ENCODE data around the gene MYO1D.
"Not testable (repeated sequence)": the region's sequence is repeated elsewhere in the genome, so short reads cannot be mapped to it uniquely, and the experiment has no call there.

The MYO1D gene

DNA sequence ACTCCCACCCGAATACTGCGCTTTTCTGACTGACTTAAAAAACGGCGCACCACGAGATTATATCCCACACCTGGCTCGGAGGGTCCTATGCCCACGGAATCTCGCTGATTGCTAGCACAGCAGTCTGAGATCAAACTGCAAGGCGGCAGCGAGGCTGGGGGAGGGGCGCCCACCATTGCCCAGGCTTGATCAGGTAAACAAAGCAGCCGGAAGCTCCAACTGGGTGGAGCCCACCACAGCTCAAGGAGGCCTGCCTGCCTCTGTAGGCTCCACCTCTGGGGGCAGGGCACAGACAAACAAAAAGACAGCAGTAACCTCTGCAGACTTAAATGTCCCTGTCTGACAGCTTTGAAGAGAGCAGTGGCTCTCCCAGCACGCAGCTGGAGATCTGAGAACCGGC, 10.5 kb upstream of the MYO1D start:
- not testable (repeated sequence) for DNase-seq

DNA sequence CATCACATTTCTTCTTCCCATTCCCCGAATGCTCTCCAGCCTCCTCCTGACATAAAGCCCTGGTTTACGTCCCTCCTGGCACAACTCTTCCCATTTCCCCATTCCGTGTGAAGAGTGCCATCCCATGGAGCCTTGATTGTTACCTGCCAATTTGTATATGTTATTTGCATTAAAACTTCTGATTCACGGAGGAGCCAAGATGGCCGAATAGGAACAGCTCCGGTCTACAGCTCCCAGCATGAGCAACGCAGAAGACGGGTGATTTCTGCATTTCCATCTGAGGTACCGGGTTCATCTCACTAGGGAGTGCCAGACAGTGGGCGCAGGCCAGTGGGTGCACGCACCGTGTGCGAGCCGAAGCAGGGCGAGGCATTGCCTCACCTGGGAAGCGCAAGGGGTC, 10.0 kb upstream of the MYO1D start:
- not testable (repeated sequence) for DNase-seq

DNA sequence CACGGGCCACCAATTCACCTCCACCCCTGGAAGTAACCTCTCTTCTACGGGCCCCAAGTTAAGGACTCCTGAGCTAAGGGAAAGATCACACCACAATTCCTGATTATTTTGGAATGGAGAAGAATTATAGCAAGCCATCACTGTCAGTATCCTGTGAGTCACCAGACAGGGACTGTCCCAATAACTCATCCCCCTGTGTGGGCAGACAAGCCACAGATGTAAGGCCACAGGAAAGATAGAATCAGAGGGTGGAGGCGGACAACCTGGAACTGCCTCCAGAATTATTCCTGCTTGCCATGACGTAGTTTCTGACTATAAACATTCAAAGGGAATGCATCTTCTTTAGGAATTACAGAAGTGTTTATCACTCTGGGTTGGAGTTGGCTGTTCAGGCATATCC, 5.8 kb upstream of the MYO1D start:
- DNase-seq: no peak

DNA sequence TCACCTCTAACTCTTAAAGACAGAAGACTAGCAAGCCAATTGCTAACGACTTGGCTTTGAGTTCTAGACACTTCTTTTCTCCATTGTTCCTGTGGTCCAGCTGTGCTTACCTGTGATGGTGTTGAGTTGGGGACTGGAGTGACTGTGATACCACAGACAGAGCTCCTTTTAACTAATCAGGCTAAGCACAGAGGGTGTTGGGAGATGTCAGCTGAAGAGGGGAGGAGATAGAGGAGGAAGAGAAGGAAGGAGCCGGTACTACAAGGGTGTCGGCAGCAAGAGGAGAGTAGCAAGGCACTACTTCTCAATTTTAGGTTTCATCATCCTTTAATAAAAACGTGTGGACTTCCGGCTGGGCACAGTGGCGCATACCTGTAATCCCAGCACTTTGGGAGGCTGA, 5.1 kb upstream of the MYO1D start:
- DNase-seq: no peak

DNA sequence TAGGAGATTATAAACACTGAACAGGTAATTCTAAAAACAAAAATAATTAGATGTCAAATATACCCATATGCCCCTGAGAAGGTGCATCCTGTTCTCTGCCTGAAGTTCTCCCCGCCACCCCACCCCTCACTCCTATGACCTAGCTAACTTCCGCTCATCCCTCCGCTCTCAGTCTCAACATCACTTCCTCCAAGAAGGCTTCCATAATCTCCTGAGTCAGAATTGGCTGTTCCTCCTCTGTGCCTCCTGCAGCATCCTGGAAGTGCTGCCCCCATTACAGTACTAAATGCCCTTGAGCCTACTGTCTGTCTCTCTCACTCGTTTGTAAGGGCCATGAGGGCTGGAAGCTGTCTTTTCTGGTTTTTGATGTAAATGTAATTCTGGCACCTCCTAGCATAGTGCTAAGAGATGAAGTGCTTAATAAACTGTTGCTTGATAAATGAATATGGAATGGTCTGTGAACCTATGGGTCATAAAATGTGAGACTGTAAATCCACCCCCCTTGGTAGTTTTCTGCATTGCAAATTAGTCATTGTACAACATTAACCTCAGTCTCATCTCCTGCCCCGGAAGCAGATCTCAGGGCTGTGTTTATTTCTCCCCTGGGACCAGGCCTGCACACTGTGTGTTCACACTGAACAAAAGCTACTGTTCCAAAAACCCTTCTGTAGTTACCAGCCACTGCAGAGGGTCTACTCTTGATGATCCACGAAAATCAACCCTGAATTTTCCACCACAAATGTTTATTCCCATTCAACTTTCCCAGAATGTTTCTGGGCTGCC, 3.9 kb upstream of the MYO1D start:
- DNase-seq: no peak

DNA sequence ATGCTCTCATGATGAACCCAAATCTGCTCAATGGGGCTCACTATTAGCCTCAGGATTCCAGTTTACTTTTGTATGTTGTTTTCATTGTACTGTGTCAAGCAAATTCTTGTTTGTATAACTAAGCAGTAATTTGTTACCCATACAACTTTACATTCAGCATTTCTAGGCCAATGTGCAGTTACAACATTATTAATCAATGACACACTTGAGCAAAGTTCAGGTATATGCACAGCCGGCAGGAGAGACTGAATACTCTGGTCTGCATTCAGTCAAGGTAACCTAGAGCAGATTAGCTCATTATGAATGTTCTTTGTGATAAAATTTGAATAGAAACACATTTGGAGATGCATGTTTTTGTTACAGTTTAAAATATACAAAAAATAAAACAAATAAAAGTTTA, 2.2 kb upstream of the MYO1D start:
- no peak for DNase-seq

DNA sequence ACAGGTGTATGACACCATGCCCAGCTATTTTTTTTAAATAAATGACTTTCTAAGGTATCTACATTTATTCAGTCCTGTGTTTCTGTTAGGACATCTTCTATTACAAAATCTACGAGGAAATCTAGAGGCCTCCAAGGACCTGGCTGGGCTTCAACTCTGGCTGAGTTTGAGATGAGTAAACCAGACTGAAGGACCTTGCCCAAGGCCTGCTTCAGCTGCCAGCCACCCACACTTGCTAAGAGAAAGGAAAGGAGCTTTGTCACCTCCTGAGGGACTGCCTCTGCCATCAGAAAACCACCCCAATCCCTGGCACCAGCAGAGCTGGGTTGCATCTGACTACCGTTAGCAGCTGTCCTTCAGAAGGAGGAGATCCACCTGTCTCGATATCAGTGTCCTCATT, 1.3 kb upstream of the MYO1D start:
- no peak for DNase-seq

DNA sequence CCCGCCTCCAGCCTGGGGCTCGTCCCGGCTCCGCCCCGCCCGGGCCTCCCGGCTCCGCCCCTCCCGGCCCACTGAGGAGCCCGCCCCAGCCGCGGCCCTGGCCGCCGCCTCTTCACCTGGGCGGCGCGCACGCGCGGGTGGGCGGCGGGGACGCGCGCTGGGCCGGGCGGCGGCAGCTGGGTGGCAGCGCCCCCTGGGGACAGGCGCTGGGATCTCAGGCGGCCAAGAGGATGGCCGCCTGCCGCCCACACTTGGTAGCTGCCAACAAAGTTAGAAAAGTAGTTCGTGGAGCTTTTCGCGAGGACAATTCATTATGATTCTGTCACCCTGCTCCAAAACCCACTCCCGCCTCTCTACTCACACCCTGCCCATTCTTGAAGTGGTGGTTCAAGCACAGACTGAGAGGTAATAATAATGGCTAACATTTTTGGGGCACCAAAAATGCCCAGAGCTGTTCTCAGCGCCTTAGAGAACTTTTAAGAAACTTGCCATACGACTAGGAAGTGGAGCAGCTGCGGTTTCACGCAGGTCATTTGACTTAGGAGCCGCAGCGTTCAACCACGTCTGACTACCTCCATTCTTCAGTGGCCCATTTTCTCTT, 340 bp upstream of the MYO1D start:
- peak; percentile 95 for DNase-seq

DNA sequence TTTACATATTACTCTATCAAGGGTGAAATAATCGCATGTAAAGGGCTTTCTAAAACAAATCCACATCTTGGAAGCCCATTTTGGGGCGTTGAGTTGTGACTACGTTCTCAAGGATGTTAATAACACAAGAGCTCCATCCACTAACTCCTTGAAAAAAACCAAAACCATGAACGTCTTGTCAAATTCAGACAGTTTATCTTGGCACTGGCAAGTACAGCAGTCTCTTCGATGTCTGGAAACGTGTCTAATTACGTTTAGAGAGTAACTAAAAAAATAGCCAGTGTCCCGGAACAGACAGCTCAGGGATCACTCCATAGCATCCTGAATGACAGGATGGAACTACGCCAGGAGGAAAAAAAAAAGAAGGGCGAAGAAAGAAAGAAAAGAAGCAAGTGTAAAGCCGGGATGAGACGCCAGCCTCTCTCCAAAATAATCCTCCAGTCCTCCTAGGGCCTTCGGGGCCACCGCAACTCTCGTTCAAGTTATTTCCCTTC, 954 bp downstream of the MYO1D start:
- no peak for DNase-seq

DNA sequence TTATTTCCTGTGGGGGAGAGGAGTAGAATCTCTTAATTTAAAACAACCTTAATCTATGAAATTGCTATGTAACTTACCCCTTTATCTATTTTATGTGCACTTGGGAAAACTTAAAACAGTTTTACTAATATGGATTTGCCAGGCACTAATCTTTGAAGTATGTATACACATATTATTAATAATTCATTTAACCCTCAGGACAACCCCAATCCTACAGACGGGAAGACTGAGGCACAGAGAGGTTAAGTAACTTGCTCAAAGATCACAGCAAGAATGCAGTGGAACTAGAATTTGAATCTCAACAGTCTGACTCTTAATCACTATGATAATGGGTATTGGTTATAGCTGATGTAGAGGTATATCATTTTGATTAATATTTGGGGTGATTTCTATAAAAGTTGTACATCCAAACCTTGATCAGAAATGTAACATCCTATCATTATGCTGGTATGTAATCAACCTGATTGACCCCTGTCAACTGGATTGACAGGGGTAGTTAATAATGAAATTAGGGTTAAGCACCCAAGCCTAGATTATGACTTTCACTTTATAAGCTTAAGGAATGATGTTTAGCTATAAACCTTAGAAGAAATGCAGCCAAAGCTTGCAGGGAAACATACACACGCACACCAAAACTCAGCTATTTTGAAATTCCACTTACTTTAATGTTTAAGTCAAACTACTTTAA, 1.6 kb downstream of the MYO1D start:
- no peak for DNase-seq

DNA sequence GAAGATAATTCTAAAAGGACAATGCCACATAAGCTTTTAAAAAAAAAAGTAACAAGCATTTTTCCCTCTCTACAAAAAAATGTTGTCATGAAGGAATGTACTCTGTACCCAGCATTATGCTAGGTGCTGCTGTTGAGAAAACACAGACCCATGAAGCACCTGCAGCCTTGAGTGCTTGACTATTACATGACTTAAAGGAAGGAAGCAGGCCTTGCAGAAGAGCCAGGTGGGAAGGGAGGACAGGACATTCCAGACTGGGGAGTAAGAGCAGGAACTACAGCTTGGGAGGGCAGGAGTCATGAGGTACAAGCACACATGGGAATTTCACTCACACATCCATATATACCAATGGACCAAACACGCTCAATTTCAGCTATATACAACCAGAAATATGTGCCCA, 3.8 kb downstream of the MYO1D start:
- DNase-seq: no peak

DNA sequence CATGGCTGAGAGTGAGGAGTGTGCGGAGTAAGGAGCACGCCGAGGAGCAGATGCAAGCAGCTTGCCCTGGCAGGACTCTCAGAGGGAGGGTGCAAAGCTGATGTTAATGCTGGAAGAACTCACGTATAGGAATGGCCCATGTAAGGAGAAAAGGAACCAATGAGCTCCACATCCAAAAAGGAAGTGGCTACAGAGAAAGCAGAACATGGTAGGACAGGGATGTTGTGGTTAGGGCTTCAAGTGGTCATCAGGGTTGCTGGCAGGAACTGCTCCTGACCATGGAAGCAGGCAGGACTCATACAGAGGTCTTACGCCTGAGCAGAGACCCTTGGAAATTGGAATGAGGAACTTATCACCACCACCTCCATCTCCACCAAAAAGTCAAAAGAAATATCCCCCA, 5.2 kb downstream of the MYO1D start:
- no peak for DNase-seq

DNA sequence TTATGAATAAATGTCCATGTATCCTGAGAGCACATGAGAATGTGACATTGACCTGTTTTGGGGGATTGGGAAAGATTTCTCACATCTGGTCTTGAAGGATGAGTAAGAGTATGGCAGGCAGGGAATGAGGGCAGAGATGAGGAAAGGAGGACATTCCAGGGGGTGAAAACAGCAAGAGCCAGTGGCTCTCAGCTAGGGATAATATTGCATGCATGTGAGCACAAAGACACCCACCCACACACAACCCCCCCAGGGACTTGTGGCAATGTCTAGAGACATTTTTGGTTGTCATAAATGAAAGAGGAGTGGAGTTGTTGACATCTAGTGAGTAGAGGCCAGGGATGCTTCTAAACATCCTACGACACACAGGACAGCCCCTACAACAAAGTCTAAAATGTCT, 6.0 kb downstream of the MYO1D start:
- DNase-seq: no peak

DNA sequence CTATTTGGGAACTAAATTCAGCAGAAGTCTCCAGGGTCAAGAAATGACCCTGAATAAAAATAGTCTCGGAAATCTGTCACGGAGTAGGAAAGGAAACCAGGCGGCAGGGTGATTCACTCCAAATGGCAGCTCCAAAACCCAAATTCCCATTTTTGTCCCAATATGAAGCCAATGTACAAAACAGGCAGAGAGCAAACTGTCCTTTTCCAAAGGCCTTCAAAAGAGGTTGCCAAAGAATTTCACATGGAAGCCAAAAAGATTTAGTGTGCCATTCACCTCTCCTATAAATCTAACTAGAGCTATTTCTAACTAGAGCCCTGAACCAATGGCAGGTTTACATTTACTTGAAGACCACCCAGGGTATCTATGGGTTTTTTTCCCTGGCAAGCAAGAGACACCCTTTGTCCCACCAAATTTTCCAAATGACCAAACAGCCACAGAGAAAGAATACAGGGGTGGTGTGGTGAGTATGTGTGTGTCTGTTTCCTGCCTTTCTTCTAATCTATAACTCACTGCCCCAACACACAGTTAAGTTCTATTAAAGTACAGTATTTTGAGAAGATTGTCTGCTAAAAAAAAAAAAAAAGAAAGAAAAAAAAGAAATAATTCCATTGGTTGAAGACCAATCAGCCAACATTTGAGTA, 6.8 kb downstream of the MYO1D start:
- no peak for DNase-seq

DNA sequence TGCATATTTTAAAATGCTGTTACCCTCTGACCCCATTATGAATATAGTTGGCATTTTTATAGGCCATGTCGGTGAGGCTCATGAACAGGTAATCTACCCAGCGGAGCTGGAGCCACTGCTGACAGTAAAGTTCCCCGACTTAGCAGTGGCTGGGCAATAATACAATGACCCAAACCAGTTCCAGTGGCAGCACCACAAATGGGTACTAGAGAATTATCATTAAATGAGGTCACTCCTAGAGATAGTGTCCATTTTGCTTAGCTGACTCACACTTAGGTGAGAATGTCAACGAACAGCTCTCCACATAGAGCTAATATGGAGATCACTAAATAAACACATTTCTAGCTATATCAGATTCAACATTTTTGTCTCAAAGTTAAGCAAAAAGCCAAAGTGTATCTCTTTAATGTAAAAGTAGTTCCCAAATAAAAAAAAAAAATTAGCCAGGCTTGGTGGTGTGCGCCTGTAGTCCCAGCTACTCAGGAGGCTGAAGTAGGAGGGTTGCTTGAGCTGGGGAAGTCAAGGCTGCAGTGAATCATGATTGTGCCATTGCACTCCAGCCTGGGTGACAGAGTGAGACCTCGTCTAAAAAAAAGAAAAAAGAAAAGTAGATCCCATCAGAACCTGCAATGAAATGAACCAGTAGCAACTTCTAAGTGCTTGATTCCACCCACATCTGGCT, 7.4 kb downstream of the MYO1D start:
- no peak for DNase-seq

DNA sequence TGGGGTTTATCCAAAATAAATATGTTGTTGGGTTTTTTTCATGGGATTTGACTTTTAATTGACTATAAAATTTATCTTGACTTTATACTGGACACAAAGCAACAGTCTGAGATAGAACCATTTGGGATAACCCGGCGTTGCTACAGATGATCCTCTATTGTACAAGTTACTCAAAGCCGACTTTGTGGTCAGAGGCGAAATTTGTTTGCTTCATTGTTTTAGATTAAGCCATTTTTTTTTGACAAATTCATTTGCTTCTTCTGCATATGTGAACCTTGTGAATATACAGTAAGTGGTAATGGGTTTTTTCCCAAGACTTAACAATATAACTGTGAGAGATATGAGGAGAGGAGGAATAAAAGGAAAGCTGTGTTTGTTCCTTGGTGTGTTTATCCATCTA, 11.8 kb downstream of the MYO1D start:
- no peak for DNase-seq

DNA sequence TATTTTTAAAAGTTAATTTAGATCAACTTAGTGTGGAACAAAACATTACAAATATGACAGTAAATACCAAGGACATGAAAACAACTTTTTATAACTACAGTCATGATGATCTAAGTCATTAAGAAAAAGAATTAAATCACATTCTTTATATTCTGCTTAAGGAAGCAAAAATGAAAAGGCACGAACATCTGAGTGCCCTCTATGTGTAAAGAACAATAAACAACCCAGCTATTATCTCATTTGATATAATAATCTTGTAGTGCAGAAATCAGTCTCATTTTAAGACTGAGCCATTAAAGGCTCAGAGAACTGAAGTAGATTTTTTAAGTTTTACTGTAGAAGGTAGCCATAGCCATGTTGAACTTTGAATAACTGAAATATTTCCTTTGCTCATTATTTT, 13.4 kb downstream of the MYO1D start:
- no peak for DNase-seq

DNA sequence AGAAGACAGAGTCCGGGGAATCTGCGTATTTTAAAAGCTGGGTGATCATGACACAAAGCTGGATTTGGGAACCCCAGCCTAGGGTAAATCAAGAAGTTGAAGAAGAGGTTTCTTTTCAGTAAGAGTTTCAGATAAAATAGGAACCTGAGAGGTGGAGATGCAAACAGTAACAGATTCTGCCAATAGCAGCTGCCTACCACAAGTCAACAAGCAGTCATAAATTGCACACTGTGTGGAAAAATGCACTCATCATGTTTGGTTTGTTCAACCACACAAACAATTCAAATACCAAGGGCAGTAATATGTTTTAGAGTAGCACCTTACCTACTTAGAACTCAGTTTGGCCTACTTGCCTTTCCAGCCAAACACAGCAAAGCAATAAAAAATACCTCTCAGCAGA, 14.0 kb downstream of the MYO1D start:
- DNase-seq: no peak

DNA sequence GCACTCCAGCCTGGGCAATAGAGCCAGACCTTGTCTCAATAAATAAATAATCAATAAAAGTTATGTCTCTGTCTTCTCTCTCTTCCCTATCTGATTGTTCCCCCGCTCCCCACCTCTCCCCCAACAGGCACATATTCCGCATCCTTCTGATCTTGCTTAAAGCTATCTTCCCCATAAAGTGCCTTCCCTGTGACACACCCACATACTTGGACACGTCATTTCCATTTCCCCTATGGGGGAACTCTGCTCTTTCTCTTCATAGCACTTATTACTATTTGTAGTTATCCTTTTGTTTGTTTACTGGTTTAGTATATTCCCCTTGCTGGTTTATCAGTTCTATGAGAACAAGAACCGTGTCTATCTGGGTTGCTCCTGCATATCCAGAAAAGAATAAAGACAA, 14.9 kb downstream of the MYO1D start:
- no peak for DNase-seq

DNA sequence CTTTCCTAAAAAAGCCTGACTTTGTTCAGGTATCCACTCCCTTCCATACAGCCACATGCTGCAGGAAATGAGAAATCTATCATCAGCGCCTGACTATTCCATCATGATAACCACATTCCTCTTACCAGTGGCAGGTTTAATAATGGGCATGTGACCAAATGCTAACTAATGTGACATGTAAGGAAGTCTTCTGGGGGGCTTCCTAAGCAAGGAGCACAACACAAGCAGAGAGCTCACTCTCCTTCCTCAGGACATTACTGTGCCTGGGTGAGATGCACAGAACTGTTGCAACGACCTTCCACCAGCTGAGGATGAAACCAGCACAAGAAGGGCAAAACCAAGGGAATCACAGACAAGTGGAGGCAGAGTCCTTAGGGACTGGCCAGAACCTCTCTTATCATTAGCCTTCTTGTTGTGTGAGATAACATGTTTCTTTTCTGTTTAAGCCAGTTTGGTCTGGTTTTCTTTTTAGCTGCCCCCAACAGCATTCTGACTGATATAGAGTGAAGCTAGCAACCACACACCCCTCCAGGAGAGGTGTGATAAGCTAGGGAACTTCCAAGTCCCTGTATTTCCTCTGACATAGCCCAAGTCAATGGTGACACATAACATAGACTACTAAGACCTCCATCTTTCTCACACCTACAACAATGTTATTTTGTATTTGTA, 16.9 kb downstream of the MYO1D start:
- DNase-seq: no peak

DNA sequence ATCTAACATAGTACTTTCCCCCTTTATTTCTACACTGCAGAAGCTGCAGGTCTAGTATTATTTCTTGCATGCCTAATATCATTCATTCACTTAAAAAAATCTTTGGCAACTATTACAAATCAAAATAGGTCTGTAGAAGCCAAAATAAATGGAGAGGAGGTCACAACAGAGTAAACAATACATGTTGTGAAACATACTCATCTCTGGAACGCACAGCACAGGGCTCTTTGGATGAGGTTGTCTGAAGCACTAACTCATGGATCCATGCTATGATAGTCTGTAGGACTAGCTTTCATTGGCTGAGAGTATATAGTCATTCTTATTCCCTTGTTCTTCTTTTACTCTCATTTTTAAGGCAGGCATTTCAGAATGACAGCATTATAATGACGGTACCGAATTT, 21.3 kb downstream of the MYO1D start:
- no peak for DNase-seq

DNA sequence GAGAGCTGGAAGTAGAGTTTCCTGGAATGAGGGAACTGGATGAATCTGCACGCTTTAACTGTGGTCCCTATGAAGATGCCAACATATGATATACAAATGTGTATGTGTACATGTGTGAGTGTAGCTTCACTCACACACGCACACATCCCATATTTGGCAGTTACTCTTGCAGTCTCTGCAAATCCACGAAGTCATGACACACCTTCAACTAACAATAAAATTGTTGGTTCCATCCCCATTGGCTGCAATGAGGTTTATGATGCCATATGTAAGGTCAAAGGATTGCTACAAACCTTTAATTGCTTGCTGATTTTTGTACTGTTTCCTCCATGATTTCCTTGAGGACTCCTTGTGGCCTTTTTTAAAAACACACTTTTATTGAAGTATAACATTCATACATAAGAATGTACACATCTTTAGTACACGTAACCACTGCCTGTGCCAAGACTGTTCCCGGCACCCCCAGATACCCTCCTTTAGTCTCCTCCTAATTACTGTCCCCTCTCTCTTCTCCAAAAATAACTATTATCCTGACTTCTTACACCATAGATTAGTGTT, 22.0 kb downstream of the MYO1D start:
- DNase-seq: no peak

All from activated naive CD4-positive, alpha-beta T cell treated with anti-CD3 and anti-CD28 coated beads, Interleukin-2, amount 50 U/mL, for 16 hours (primary cell).